Measurements from ENCODE around the gene CENPM.

DNA sequence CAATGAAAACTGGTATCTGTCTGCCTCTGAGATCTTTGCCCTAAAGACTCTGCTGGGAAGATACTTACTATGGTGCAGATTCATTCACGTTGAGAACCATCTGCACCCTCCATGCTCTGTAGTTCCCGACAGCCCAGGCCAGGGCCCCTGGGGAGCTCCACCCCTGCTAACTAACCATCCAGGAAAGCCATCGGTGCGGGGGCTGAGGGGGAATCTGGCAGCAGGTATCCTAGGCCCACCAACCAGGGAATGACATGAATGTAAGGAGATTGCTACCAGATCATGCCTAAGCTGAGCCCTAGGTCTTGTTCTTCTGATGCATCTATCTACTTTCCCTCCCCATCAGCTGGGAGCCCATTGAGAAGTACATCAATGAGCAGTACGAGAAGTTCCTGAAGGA lies 40.3 kb upstream of the CENPM start:
- TF ChIP-seq RAD21 (IDR thresholded peaks at IDR 0.05; ENCODE audit: insufficient read depth, low read depth, low read length) (no peak), CTCF (IDR thresholded peaks at IDR 0.05 in 2 of 3, conservative IDR thresholded peaks at IDR 0.05 in 1 of 3; ENCODE audit: control insufficient read depth in 2 of 3, extremely low read depth in 1 of 3, insufficient read depth in 1 of 3, low read depth in 3 of 3, low read length in 3 of 3) (no peak), CEBPB (IDR thresholded peaks at IDR 0.05; ENCODE audit: borderline replicate concordance in 1 of 2, low read depth in 2 of 2, low read length in 2 of 2) (no peak), EZH2 (IDR thresholded peaks at IDR 0.05; ENCODE audit: borderline replicate concordance, control insufficient read depth, low read depth, low read length) (no peak), POLR2A (IDR thresholded peaks at IDR 0.05; ENCODE audit: low read depth, low read length) (no peak), ATF7 (IDR thresholded peaks at IDR 0.05; ENCODE audit: low read depth) (no peak), PAX5 (IDR thresholded peaks at IDR 0.05; ENCODE audit: borderline replicate concordance, low read depth, low read length) (no peak)

Measured in GM12878 (cell line).